Measurements from ENCODE around the gene INO80D.

DNA sequence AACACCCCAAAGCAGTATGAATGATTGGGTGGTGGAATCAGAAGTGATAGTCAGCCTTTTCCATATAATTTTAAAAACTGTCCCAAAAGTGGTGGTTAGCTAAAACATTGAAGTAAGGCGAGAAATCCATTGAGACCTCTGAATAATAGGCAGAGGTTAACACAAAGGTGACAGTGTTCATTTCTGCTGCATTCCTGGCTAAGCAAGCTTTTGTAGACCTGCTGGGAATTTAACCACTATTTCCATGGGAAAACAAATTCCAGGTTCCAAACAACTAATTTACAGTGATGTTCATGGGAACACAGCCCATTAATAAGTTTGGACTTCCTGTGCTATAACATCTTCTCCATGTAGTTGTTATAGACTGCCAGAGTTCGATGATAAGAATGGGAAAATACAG lies 6.3 kb upstream of the INO80D start:
- TF ChIP-seq, protein P1, sequence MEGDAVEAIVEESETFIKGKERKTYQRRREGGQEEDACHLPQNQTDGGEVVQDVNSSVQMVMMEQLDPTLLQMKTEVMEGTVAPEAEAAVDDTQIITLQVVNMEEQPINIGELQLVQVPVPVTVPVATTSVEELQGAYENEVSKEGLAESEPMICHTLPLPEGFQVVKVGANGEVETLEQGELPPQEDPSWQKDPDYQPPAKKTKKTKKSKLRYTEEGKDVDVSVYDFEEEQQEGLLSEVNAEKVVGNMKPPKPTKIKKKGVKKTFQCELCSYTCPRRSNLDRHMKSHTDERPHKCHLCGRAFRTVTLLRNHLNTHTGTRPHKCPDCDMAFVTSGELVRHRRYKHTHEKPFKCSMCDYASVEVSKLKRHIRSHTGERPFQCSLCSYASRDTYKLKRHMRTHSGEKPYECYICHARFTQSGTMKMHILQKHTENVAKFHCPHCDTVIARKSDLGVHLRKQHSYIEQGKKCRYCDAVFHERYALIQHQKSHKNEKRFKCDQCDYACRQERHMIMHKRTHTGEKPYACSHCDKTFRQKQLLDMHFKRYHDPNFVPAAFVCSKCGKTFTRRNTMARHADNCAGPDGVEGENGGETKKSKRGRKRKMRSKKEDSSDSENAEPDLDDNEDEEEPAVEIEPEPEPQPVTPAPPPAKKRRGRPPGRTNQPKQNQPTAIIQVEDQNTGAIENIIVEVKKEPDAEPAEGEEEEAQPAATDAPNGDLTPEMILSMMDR (IDR thresholded peaks at IDR 0.05) = no peak
- TF ChIP-seq ZFX (IDR thresholded peaks at IDR 0.05; ENCODE audit: borderline replicate concordance) = no peak
